Gastroesophageal sphincter (tissue), 4 donors: ENCODE measurements around the gene CCDC88C. TPM values are rescaled to one million over a fixed set of nuclear protein-coding genes. Genes with fewer than 3 reads are reported as not detected.

Experiments used
- ATAC-seq: fragments of 150-250 bp; one replicate; pipeline ENCODE4 v1.9.1; 2016; ENCODE audit warnings: mild to moderate bottlenecking, moderate library complexity
- H3K27ac ChIP-seq, 4 donors: fragments of 200-600 bp; sonication (generic) in 3 of 4; 1 replicate in 3 of 4; 2 replicates in 1 of 4; pipeline ENCODE4 v1.5.1; 2016 to 2019
- H3K27me3 ChIP-seq: fragments of 200-600 bp; sonication (generic); one replicate; pipeline ENCODE4 v1.5.1; 2019
- H3K36me3 ChIP-seq, 2 donors: fragments of 200-600 bp; sonication (generic); one replicate each; pipeline ENCODE4 v1.5.1; 2019; ENCODE audit warnings: control low read depth in 1 of 2
- H3K4me1 ChIP-seq, 3 donors: fragments of 200-600 bp; sonication (generic); 1 replicate in 2 of 3; 2 replicates in 1 of 3; pipeline ENCODE4 v1.5.1; 2016 to 2019; ENCODE audit warnings: control low read depth in 2 of 3
- H3K4me3 ChIP-seq, 2 donors: fragments of 200-600 bp; sonication (generic); one replicate each; pipeline ENCODE4 v1.5.1; 2019; ENCODE audit warnings: mild to moderate bottlenecking in 1 of 2, moderate library complexity in 1 of 2
- H3K9me3 ChIP-seq, 3 donors: fragments of 200-600 bp; sonication (generic); one replicate each; pipeline ENCODE4 v1.5.1; 2017 to 2019; ENCODE audit warnings: control low read depth in 2 of 3
- CTCF ChIP-seq, 4 experiments: fragments of 200-600 bp in 2 of 4; fragments of 450-650 bp in 2 of 4; sonication (generic) in 1 of 4; IDR thresholded peaks; one replicate each; pipeline ENCODE4 v1.5.1; 2017 to 2019; ENCODE audit warnings: antibody characterized with exemption in 4 of 4, mild to moderate bottlenecking in 2 of 4, moderate library complexity in 2 of 4
- EP300 ChIP-seq: sonication (generic); formaldehyde crosslinking; IDR thresholded peaks from one replicate; pipeline ENCODE4 v1.6.1; 2017; ENCODE audit warnings: antibody characterized with exemption, mild to moderate bottlenecking
- POLR2A ChIP-seq, 2 donors: fragments of 450-650 bp; IDR thresholded peaks; one replicate each; pipeline ENCODE4 v1.6.1; 2017; ENCODE audit warnings: antibody characterized with exemption in 2 of 2, mild to moderate bottlenecking in 2 of 2, moderate library complexity in 1 of 2
- POLR2AphosphoS5 ChIP-seq: sonication (generic); formaldehyde crosslinking; IDR thresholded peaks from one replicate; pipeline ENCODE4 v1.6.1; 2017; ENCODE audit warnings: antibody characterized with exemption
- WGBS, 2 donors: methylation state at CpG; one replicate each; pipeline ENCODE4 v1.1.5; 2018; ENCODE audit warnings: low coverage in 1 of 2; 5-methylcytosine and 5-hydroxymethylcytosine counted together
- total RNA-seq, 4 donors: library from RNA; depleted of rRNA; stranded (reverse); fragments of >200 nt; gene quantifications; one replicate each; pipeline ENCODE4 v1.1.0, GENCODE V29; 2016

The CCDC88C gene
- total RNA-seq, 4 donors from 2014 or later = 2.0 to 10.1 (median 4.9) TPM

GRCh38 chr14:91264151-91265150, 153.2 kb downstream of the CCDC88C start:
- Histone ChIP-seq H3K4me3 (peak overlapping the region; percentile 2 to 55), H3K4me1 (peaks cover 0 to 24% (median 3%) of the 10 kb centered on the region in 3 donors), H3K27ac (peak overlapping the region in 2 of 4 donors; percentile 11 to 58), H3K36me3 (no peaks in the 10 kb centered on the region), H3K27me3 (peaks cover 9% of the 10 kb centered on the region), H3K9me3 (no peaks in the 10 kb centered on the region)
- ATAC-seq = peak; percentile 61
- WGBS, 2 donors = 0 to 70% methylated on average over 1 to 2 of the region's 69 CpGs
- no peak for TF ChIP-seq EP300
- TF ChIP-seq POLR2A (IDR thresholded peaks at IDR 0.05) = no peak
- no peak for TF ChIP-seq POLR2AphosphoS5
- no peak for TF ChIP-seq CTCF (IDR thresholded peaks at IDR 0.05)

DNA sequence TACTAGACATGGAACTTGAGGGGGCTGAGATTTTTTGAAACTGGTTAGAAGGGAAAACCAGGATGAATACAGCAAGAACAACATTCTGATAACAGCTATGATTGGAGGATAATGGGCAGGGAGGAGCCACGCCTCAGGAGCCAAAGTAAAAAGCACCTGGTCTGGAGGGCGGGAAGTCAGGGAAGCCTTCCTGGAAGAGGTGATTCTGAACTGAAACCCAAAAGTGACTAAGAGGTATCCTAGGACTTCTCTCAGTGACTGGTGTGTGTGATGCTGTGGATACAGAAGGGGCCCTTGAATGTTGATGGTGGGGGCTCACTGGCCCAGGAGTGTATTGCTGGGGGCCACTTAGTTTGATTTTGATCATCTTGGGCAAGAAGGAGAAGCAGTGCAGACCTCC, 154.3 kb downstream of the CCDC88C start:
- peaks cover 9% of the 10 kb centered on the region for H3K27me3 ChIP-seq
- no peak for ATAC-seq

DNA sequence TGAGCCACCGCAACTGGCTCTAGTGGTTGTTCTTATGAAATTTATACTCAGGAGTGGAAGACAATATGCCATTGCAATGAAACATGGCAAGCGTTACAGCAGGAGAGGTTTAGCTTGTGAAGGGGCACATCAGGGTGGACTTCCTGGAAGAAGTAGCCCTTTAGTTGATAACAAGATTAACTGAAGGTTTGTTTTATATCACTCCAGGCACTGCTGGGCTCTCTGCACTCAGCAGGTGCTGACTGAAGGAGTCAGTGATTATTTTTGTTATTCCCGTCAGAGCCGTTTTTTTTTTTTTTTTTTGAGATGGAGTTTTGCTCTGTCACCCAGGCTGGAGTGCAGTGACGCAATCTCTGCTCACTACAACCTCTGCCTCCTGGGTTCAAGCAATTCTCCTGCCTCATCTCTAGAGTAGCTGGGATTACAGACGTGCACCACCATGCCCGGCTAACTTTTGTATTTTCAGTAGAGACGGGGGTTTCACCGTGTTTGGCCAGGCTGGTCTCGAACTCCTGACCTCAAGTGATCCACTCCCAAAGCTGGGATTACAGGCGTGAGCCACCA, 155.6 kb downstream of the CCDC88C start:
- Histone ChIP-seq H3K9me3 (no peaks in the 10 kb centered on the region), H3K36me3 (no peaks in the 10 kb centered on the region), H3K27ac (no peak overlapping the region), H3K27me3 (peaks cover 9% of the 10 kb centered on the region), H3K4me3 (no peak overlapping the region), H3K4me1 (peaks cover 0 to 27% (median 9%) of the 10 kb centered on the region in 3 donors)
- no peak for ATAC-seq
- 88 to 89% methylated on average over 7 to 11 of the region's 11 CpGs for WGBS, 2 donors
- TF ChIP-seq POLR2AphosphoS5 = no peak
- TF ChIP-seq CTCF (IDR thresholded peaks at IDR 0.05) = no peak
- TF ChIP-seq EP300 = no peak
- no peak for TF ChIP-seq POLR2A (IDR thresholded peaks at IDR 0.05)

More for the DNA sequence above, 154.3 kb downstream of the CCDC88C start:
- no peaks in the 10 kb centered on the region for H3K36me3 ChIP-seq
- no peak overlapping the region for H3K4me3 ChIP-seq
- no peak overlapping the region for H3K27ac ChIP-seq
- H3K9me3 ChIP-seq = no peaks in the 10 kb centered on the region
- peaks cover 0 to 19% (median 3%) of the 10 kb centered on the region in 3 donors for H3K4me1 ChIP-seq
- 89% methylated on average over 2 of the region's 2 CpGs; no CpG with 5 or more reads in 1 of the 2 donors for WGBS, 2 donors
- TF ChIP-seq POLR2AphosphoS5 (no peak), POLR2A (IDR thresholded peaks at IDR 0.05) (no peak), CTCF (IDR thresholded peaks at IDR 0.05) (no peak), EP300 (no peak)

- H3K36me3 ChIP-seq = no peaks in the 10 kb centered on the region
- WGBS, 2 donors = 90% methylated on average over 3 of the region's 5 CpGs; no CpG with 5 or more reads in 1 of the 2 donors
- TF ChIP-seq EP300 (no peak), POLR2AphosphoS5 (no peak), CTCF (IDR thresholded peaks at IDR 0.05) (no peak), POLR2A (IDR thresholded peaks at IDR 0.05) (no peak)
- ATAC-seq = no peak
- no peak overlapping the region for H3K27ac ChIP-seq
- peaks cover 9% of the 10 kb centered on the region for H3K27me3 ChIP-seq
- H3K4me1 ChIP-seq = peaks cover 0 to 37% (median 18%) of the 10 kb centered on the region in 3 donors
- H3K9me3 ChIP-seq = no peaks in the 10 kb centered on the region
- no peak overlapping the region for H3K4me3 ChIP-seq
Observed at GRCh38 chr14:91261115-91261514, 156.5 kb downstream of the CCDC88C start.
